KG1 (cell line): ENCODE measurements around the gene ACOXL.
"Not testable (repeated sequence)": the region's sequence is repeated elsewhere in the genome, so short reads cannot be mapped to it uniquely, and the experiment has no call there.

Source experiments
- DNase-seq: peaks from one replicate; lab custom pipeline; 2025; lab: John Stamatoyannopoulos, UW

The ACOXL gene

GRCh38 chr2:110927526-110927925, 195.2 kb downstream of the ACOXL start:
- DNase-seq: no peak

GRCh38 chr2:110929528-110929927, 197.2 kb downstream of the ACOXL start:
- no peak for DNase-seq

GRCh38 chr2:110931648-110932047, 199.3 kb downstream of the ACOXL start:
- DNase-seq: no peak

GRCh38 chr2:110933420-110933819, 201.0 kb downstream of the ACOXL start:
- DNase-seq: no peak

GRCh38 chr2:110934948-110935347, 202.6 kb downstream of the ACOXL start:
- no peak for DNase-seq

GRCh38 chr2:110940376-110940910, 208.1 kb downstream of the ACOXL start:
- DNase-seq: no peak

- no peak for DNase-seq
Observed at GRCh38 chr2:110941226-110941625, 208.9 kb downstream of the ACOXL start.

- DNase-seq: no peak
Observed at GRCh38 chr2:110943070-110943634, 210.8 kb downstream of the ACOXL start.

GRCh38 chr2:110946902-110947301, 214.5 kb downstream of the ACOXL start:
- no peak for DNase-seq

- no peak for DNase-seq
Observed at GRCh38 chr2:110948027-110948674, 215.8 kb downstream of the ACOXL start.

- DNase-seq: no peak
Observed at GRCh38 chr2:110950281-110950680, 217.9 kb downstream of the ACOXL start.

GRCh38 chr2:110955045-110955444, 222.7 kb downstream of the ACOXL start:
- DNase-seq: no peak

GRCh38 chr2:110955556-110955955, 223.2 kb downstream of the ACOXL start:
- DNase-seq: no peak

GRCh38 chr2:110957293-110957692, 224.9 kb downstream of the ACOXL start:
- DNase-seq: no peak

- no peak for DNase-seq
Observed at GRCh38 chr2:110958346-110959119, 226.2 kb downstream of the ACOXL start.

- DNase-seq: no peak
Observed at GRCh38 chr2:110959198-110959597, 226.8 kb downstream of the ACOXL start.

GRCh38 chr2:110960281-110960680, 227.9 kb downstream of the ACOXL start:
- DNase-seq: no peak

- DNase-seq: no peak
Observed at GRCh38 chr2:110960954-110961353, 228.6 kb downstream of the ACOXL start.

GRCh38 chr2:110961643-110962042, 229.3 kb downstream of the ACOXL start:
- not testable (repeated sequence) for DNase-seq

GRCh38 chr2:110969696-110970095, 237.3 kb downstream of the ACOXL start:
- no peak for DNase-seq

GRCh38 chr2:110970201-110970600, 237.8 kb downstream of the ACOXL start:
- no peak for DNase-seq

- no peak for DNase-seq
Observed at GRCh38 chr2:110971811-110972210, 239.4 kb downstream of the ACOXL start.

- no peak for DNase-seq
Observed at GRCh38 chr2:110973262-110973661, 240.9 kb downstream of the ACOXL start.
